Measurements from ENCODE around the gene CLIC1.
"Not testable (repeated sequence)": the region's sequence is repeated elsewhere in the genome, so short reads cannot be mapped to it uniquely, and the experiment has no call there.

DNA sequence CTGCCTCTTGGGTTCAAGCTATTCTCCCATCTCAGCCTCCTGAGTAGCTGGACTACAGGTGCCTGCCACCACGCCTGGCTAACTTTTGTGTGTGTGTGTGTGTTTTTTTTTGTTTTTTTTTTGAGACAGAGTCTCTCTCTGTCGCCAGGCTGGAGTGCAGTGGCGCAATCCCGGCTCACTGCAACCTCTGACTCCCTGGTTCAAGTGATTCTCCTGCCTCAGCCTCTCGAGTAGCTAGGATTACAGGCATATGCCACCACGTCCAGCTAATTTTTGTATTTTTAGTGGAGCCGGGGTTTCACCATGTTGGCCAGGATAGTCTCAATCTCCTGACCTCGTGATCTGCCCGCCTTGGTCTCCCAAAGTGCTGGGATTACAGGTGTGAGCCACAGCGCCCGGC lies 27.2 kb downstream of the CLIC1 start:
- TF ChIP-seq POLR2AphosphoS5, POLR2A, EP300 (IDR thresholded peaks at IDR 0.05): not testable (repeated sequence)
- TF ChIP-seq, protein P1, sequence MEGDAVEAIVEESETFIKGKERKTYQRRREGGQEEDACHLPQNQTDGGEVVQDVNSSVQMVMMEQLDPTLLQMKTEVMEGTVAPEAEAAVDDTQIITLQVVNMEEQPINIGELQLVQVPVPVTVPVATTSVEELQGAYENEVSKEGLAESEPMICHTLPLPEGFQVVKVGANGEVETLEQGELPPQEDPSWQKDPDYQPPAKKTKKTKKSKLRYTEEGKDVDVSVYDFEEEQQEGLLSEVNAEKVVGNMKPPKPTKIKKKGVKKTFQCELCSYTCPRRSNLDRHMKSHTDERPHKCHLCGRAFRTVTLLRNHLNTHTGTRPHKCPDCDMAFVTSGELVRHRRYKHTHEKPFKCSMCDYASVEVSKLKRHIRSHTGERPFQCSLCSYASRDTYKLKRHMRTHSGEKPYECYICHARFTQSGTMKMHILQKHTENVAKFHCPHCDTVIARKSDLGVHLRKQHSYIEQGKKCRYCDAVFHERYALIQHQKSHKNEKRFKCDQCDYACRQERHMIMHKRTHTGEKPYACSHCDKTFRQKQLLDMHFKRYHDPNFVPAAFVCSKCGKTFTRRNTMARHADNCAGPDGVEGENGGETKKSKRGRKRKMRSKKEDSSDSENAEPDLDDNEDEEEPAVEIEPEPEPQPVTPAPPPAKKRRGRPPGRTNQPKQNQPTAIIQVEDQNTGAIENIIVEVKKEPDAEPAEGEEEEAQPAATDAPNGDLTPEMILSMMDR (IDR thresholded peaks at IDR 0.05): not testable (repeated sequence)

Data from gastroesophageal sphincter (tissue), 3 donors.